Activated CD8-positive, alpha-beta memory T cell treated with anti-CD3 and anti-CD28 coated beads, Interleukin-2, amount 50 U/mL, for 4 hours (primary cell): ENCODE measurements around the gene MYO6.

ENCODE experiments used
- DNase-seq: peaks from one replicate; pipeline ENCODE4 v3.0.0-alpha.2; 2020

The MYO6 gene

DNA sequence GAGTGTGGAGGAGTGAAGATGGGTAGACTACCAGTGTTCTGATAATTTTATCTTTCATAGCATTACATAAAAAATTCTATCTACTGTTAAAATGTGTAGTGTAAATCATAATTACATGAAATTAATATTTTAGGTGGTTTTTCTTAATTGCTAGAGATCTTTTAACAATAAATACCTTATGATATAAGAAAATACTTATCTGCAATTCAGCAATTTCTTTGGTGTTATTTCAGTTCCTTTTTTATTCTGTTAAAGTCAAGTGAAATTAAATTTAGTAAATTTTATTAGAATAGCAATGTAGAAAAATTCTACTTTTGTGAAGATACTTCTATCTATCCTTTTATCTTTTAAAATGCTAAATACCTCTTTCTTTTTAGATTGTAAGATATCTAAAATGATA, 219.1 kb downstream of the MYO6 start:
- no peak for DNase-seq
